HS-5 (cell line): Measurements from ENCODE around the gene FAM170B.

Experiments used
- DNase-seq: peaks from one replicate; pipeline ENCODE4 v3.0.0-alpha.2; 2012; ENCODE audit warnings: low read depth

FAM170B gene

GRCh38 chr10:49151481-49151880 is 17.7 kb upstream of the FAM170B start:
- no peak for DNase-seq

- no peak for DNase-seq
These were observed 17.2 kb upstream of the FAM170B start for GRCh38 chr10:49151025-49151445.

GRCh38 chr10:49150426-49150825 is 16.6 kb upstream of the FAM170B start:
- DNase-seq = no peak

- DNase-seq = no peak
These were observed 16.1 kb upstream of the FAM170B start for GRCh38 chr10:49149881-49150280.

- no peak for DNase-seq
These were observed 10.4 kb upstream of the FAM170B start for GRCh38 chr10:49144058-49144720.

GRCh38 chr10:49143249-49143648 is 9.4 kb upstream of the FAM170B start:
- no peak for DNase-seq

GRCh38 chr10:49141541-49142332 is 7.9 kb upstream of the FAM170B start:
- no peak for DNase-seq

- no peak for DNase-seq
These were observed 6.7 kb upstream of the FAM170B start for GRCh38 chr10:49140304-49141177.

- DNase-seq = peak; percentile 85
These were observed 6.0 kb upstream of the FAM170B start for GRCh38 chr10:49139846-49140195.

GRCh38 chr10:49139028-49139845 is 5.4 kb upstream of the FAM170B start:
- DNase-seq = peak; percentile 18

- DNase-seq = no peak
These were observed 4.6 kb upstream of the FAM170B start for GRCh38 chr10:49138361-49138891.

- DNase-seq = no peak
These were observed 2.7 kb upstream of the FAM170B start for GRCh38 chr10:49136525-49136924.

- no peak for DNase-seq
These were observed 1.9 kb upstream of the FAM170B start for GRCh38 chr10:49135575-49136313.

GRCh38 chr10:49134327-49134726 is 506 bp upstream of the FAM170B start:
- DNase-seq = no peak

- no peak for DNase-seq
These were observed 1.5 kb downstream of the FAM170B start for GRCh38 chr10:49132362-49132737.

GRCh38 chr10:49131507-49132361 is 2.1 kb downstream of the FAM170B start:
- no peak for DNase-seq

GRCh38 chr10:49129376-49129775 is 4.4 kb downstream of the FAM170B start:
- DNase-seq = no peak

GRCh38 chr10:49128854-49129253 is 5.0 kb downstream of the FAM170B start:
- DNase-seq = no peak

GRCh38 chr10:49123981-49124950 is 9.6 kb downstream of the FAM170B start:
- no peak for DNase-seq
